ENCODE measurements around the gene PDILT. TPM values are rescaled to one million over a fixed set of nuclear protein-coding genes. Genes with fewer than 3 reads are reported as not detected.

Gene PDILT
- total RNA-seq, 1 experiment from 2014 or later, result not detected

- no peak overlapping the region for H3K4me3 Mint-ChIP-seq
- H3K27me3 Mint-ChIP-seq (ENCODE audit: low read depth), result no peaks in the 10 kb centered on the region
- no peaks in the 10 kb centered on the region for H3K4me1 Mint-ChIP-seq
- no peak for DNase-seq (ENCODE audit: low spot score)
- no peak for ATAC-seq
- H3K27ac Mint-ChIP-seq, result no peak overlapping the region
- no peak for TF ChIP-seq ZNF281 (CRISPR knock-in tag; IDR thresholded peaks at IDR 0.05)
- TF ChIP-seq IRF2 (CRISPR knock-in tag; IDR thresholded peaks at IDR 0.05; ENCODE audit: borderline replicate concordance, low read depth), result no peak
- TF ChIP-seq, protein P1, sequence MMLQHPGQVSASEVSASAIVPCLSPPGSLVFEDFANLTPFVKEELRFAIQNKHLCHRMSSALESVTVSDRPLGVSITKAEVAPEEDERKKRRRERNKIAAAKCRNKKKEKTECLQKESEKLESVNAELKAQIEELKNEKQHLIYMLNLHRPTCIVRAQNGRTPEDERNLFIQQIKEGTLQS (CRISPR knock-in tag; conservative IDR thresholded peaks at IDR 0.05), result no peak
- no peak for TF ChIP-seq TEAD1 (CRISPR knock-in tag; IDR thresholded peaks at IDR 0.05)
- no peak for TF ChIP-seq NFATC4 (CRISPR knock-in tag; IDR thresholded peaks at IDR 0.05)
- TF ChIP-seq, protein P2, sequence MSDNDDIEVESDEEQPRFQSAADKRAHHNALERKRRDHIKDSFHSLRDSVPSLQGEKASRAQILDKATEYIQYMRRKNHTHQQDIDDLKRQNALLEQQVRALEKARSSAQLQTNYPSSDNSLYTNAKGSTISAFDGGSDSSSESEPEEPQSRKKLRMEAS (CRISPR knock-in tag; IDR thresholded peaks at IDR 0.05), result no peak
- TF ChIP-seq, protein P3, sequence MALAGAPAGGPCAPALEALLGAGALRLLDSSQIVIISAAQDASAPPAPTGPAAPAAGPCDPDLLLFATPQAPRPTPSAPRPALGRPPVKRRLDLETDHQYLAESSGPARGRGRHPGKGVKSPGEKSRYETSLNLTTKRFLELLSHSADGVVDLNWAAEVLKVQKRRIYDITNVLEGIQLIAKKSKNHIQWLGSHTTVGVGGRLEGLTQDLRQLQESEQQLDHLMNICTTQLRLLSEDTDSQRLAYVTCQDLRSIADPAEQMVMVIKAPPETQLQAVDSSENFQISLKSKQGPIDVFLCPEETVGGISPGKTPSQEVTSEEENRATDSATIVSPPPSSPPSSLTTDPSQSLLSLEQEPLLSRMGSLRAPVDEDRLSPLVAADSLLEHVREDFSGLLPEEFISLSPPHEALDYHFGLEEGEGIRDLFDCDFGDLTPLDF (CRISPR knock-in tag; IDR thresholded peaks at IDR 0.05), result no peak
- TF ChIP-seq, protein P4, sequence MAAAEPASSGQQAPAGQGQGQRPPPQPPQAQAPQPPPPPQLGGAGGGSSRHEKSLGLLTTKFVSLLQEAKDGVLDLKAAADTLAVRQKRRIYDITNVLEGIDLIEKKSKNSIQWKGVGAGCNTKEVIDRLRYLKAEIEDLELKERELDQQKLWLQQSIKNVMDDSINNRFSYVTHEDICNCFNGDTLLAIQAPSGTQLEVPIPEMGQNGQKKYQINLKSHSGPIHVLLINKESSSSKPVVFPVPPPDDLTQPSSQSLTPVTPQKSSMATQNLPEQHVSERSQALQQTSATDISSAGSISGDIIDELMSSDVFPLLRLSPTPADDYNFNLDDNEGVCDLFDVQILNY (CRISPR knock-in tag; IDR thresholded peaks at IDR 0.05), result no peak
- no peak for TF ChIP-seq EMX1 (CRISPR knock-in tag; IDR thresholded peaks at IDR 0.05)
- TF ChIP-seq SOX15 (CRISPR knock-in tag; IDR thresholded peaks at IDR 0.05), result no peak
- TF ChIP-seq ZNF317 (CRISPR knock-in tag; IDR thresholded peaks at IDR 0.05; ENCODE audit: borderline replicate concordance, low read depth), result no peak
- TF ChIP-seq, protein P5, sequence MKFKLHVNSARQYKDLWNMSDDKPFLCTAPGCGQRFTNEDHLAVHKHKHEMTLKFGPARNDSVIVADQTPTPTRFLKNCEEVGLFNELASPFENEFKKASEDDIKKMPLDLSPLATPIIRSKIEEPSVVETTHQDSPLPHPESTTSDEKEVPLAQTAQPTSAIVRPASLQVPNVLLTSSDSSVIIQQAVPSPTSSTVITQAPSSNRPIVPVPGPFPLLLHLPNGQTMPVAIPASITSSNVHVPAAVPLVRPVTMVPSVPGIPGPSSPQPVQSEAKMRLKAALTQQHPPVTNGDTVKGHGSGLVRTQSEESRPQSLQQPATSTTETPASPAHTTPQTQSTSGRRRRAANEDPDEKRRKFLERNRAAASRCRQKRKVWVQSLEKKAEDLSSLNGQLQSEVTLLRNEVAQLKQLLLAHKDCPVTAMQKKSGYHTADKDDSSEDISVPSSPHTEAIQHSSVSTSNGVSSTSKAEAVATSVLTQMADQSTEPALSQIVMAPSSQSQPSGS (CRISPR knock-in tag; IDR thresholded peaks at IDR 0.05; ENCODE audit: borderline replicate concordance, low read depth), result no peak
- TF ChIP-seq TP53 (CRISPR knock-in tag; IDR thresholded peaks at IDR 0.05), result no peak
- no peak for TF ChIP-seq RELA (CRISPR knock-in tag; IDR thresholded peaks at IDR 0.05; ENCODE audit: borderline replicate concordance)
- no peak for TF ChIP-seq ETV6 (CRISPR knock-in tag; IDR thresholded peaks at IDR 0.05)
- TF ChIP-seq USF2 (CRISPR knock-in tag; IDR thresholded peaks at IDR 0.05), result no peak
- TF ChIP-seq MXD4 (CRISPR knock-in tag; IDR thresholded peaks at IDR 0.05; ENCODE audit: borderline replicate concordance), result no peak
- no peak for TF ChIP-seq E2F4 (CRISPR knock-in tag; IDR thresholded peaks at IDR 0.05; ENCODE audit: borderline replicate concordance, low read depth)
- CTCF ChIA-PET, result interaction anchor here (3.2 kb wide), 1 partner anchor 18 kb away, joined by 22 read pairs; no protein-coding TSS in a partner anchor
- no peaks in the 10 kb centered on the region for H3K9me3 Mint-ChIP-seq
- POLR2A ChIA-PET, result no interaction called here
- no peaks in the 10 kb centered on the region for H3K36me3 Mint-ChIP-seq
These were observed 1.9 kb downstream of the PDILT start for GRCh38 chr16:20402651-20403050.
